ENCODE measurements around the gene RCN2.

The RCN2 gene

GRCh38 chr15:77002436-77002835, 70.9 kb downstream of the RCN2 start:
- TF ChIP-seq SIN3A (IDR thresholded peaks at IDR 0.05; ENCODE audit: borderline replicate concordance, insufficient read depth, low read length) (no peak), POLR2AphosphoS5 (IDR thresholded peaks at IDR 0.05; ENCODE audit: low read depth, low read length) (no peak), FOXP2 (optimal IDR thresholded peaks at IDR 0.05; ENCODE audit: borderline replicate concordance, extremely low read depth, extremely low read length, insufficient read depth) (no peak), REST (IDR thresholded peaks at IDR 0.05; ENCODE audit: insufficient read depth in 1 of 2, low read depth in 2 of 2, low read length in 2 of 2) (no peak), TAF1 (IDR thresholded peaks at IDR 0.05; ENCODE audit: borderline replicate concordance, insufficient read depth, low read length) (no peak)

GRCh38 chr15:77002954-77003912, 71.7 kb downstream of the RCN2 start:
- TF ChIP-seq POLR2AphosphoS5 (IDR thresholded peaks at IDR 0.05; ENCODE audit: low read depth, low read length) (no peak), TAF1 (IDR thresholded peaks at IDR 0.05; ENCODE audit: borderline replicate concordance, insufficient read depth, low read length) (no peak), SIN3A (IDR thresholded peaks at IDR 0.05; ENCODE audit: borderline replicate concordance, insufficient read depth, low read length) (no peak), REST (IDR thresholded peaks at IDR 0.05; ENCODE audit: insufficient read depth in 1 of 2, low read depth in 2 of 2, low read length in 2 of 2) (no peak), FOXP2 (optimal IDR thresholded peaks at IDR 0.05; ENCODE audit: borderline replicate concordance, extremely low read depth, extremely low read length, insufficient read depth) (no peak)

Data from PFSK-1 (cell line).